ENCODE measurements around the gene SEMA3G.

- TF ChIP-seq, protein P1, sequence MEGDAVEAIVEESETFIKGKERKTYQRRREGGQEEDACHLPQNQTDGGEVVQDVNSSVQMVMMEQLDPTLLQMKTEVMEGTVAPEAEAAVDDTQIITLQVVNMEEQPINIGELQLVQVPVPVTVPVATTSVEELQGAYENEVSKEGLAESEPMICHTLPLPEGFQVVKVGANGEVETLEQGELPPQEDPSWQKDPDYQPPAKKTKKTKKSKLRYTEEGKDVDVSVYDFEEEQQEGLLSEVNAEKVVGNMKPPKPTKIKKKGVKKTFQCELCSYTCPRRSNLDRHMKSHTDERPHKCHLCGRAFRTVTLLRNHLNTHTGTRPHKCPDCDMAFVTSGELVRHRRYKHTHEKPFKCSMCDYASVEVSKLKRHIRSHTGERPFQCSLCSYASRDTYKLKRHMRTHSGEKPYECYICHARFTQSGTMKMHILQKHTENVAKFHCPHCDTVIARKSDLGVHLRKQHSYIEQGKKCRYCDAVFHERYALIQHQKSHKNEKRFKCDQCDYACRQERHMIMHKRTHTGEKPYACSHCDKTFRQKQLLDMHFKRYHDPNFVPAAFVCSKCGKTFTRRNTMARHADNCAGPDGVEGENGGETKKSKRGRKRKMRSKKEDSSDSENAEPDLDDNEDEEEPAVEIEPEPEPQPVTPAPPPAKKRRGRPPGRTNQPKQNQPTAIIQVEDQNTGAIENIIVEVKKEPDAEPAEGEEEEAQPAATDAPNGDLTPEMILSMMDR (optimal IDR thresholded peaks at IDR 0.05 in 1 of 3, IDR thresholded peaks at IDR 0.05 in 1 of 3, conservative IDR thresholded peaks at IDR 0.05 in 1 of 3; ENCODE audit: extremely low read depth in 1 of 3, insufficient read depth in 2 of 3, low read length in 3 of 3): no peak
- TF ChIP-seq EZH2 (IDR thresholded peaks at IDR 0.05; ENCODE audit: low read length): no peak
These were observed 27.5 kb upstream of the SEMA3G start for GRCh38 chr3:52472239-52473000.
